Posterior vena cava (tissue), 2 donors: ENCODE data around the gene ARHGAP25. TPM values are rescaled to one million over a fixed set of nuclear protein-coding genes. Genes with fewer than 3 reads are reported as not detected.
"Not testable (repeated sequence)": the region's sequence is repeated elsewhere in the genome, so short reads cannot be mapped to it uniquely, and the experiment has no call there.

Source experiments
- DNase-seq: peaks from one replicate; pipeline ENCODE4 v3.0.0-alpha.2; 2020; ENCODE audit warnings: low spot score
- intact Hi-C, 2 donors: fragments of 100-400 bp; cut with DNase I; formaldehyde crosslinking; loops; one replicate each; pipeline versions ENCODE4 v1.14.1 to v1.14.2; 2022 to 2023
- total RNA-seq, 2 donors: library from RNA; stranded (reverse); fragmentation: NEBNext Ultra II Directional; extraction: Animal tissue kit (Norgen Biotek cat#: 25700); gene quantifications; one replicate each; pipeline ENCODE4 v1.2.1, GENCODE V29; 2021
- donor health status: DM: yes; HTN: yes; CAD: no.
- donor health status: DM: yes; HTN: yes; CAD: no.

The ARHGAP25 gene
- total RNA-seq, 2 donors from 2014 or later, result 8.1 to 10.7 TPM

GRCh38 chr2:68774569-68775271 lies 40.1 kb downstream of the ARHGAP25 start:
- DNase-seq, result peak; percentile 91
- intact Hi-C loops, result no loop called here

GRCh38 chr2:68775272-68775842 lies 40.7 kb downstream of the ARHGAP25 start:
- no peak for DNase-seq
- intact Hi-C loops, result no loop called here

GRCh38 chr2:68776124-68776523 lies 41.5 kb downstream of the ARHGAP25 start:
- intact Hi-C loops, result no loop called here
- DNase-seq, result no peak

- intact Hi-C loops, result no loop called here
- no peak for DNase-seq
These were observed 45.0 kb downstream of the ARHGAP25 start for GRCh38 chr2:68779595-68779994.

- intact Hi-C loops, result no loop called here
- no peak for DNase-seq
These were observed 49.6 kb downstream of the ARHGAP25 start for GRCh38 chr2:68784188-68784587.

- no peak for DNase-seq
- intact Hi-C loops, result no loop called here
These were observed 50.3 kb downstream of the ARHGAP25 start for GRCh38 chr2:68784915-68785314.

GRCh38 chr2:68787356-68787755 lies 52.7 kb downstream of the ARHGAP25 start:
- intact Hi-C loops, result no loop called here
- no peak for DNase-seq

GRCh38 chr2:68789603-68790002 lies 55.0 kb downstream of the ARHGAP25 start:
- intact Hi-C loops, result loop anchor here in 1 of 2 donors (10.0 kb wide), 1 partner anchor 1505 kb away; the partner anchor contains the start of gene SNRPG
- no peak for DNase-seq

- intact Hi-C loops, result loop anchor here in 1 of 2 donors (10.0 kb wide), 1 partner anchor 1504 kb away; the partner anchor contains the start of gene SNRPG
- no peak for DNase-seq
These were observed 56.0 kb downstream of the ARHGAP25 start for GRCh38 chr2:68790600-68790999.

- no peak for DNase-seq
- intact Hi-C loops, result loop anchor here in 1 of 2 donors (10.0 kb wide), 1 partner anchor 1503 kb away; the partner anchor contains the start of gene SNRPG
These were observed 57.3 kb downstream of the ARHGAP25 start for GRCh38 chr2:68791914-68792313.

GRCh38 chr2:68792751-68793150 lies 58.1 kb downstream of the ARHGAP25 start:
- no peak for DNase-seq
- intact Hi-C loops, result loop anchor here in 1 of 2 donors (10.0 kb wide), 1 partner anchor 1502 kb away; the partner anchor contains the start of gene SNRPG

- intact Hi-C loops, result loop anchor here in 1 of 2 donors (10.0 kb wide), 1 partner anchor 1498 kb away; the partner anchor contains the start of gene SNRPG
- no peak for DNase-seq
These were observed 61.8 kb downstream of the ARHGAP25 start for GRCh38 chr2:68796295-68796905.

- DNase-seq, result no peak
- intact Hi-C loops, result loop anchor here in 1 of 2 donors (10.0 kb wide), 1 partner anchor 1496 kb away; the partner anchor contains the start of gene SNRPG
These were observed 64.0 kb downstream of the ARHGAP25 start for GRCh38 chr2:68798569-68798968.

- intact Hi-C loops, result loop anchor here in 1 of 2 donors (10.0 kb wide), 1 partner anchor 1495 kb away; the partner anchor contains the start of gene SNRPG
- DNase-seq, result no peak
These were observed 64.8 kb downstream of the ARHGAP25 start for GRCh38 chr2:68799140-68800026.

- no peak for DNase-seq
- intact Hi-C loops, result no loop called here
These were observed 65.4 kb downstream of the ARHGAP25 start for GRCh38 chr2:68800027-68800401.

GRCh38 chr2:68800517-68800916 lies 65.9 kb downstream of the ARHGAP25 start:
- intact Hi-C loops, result no loop called here
- no peak for DNase-seq

- DNase-seq, intact Hi-C loops: not testable (repeated sequence)
These were observed 67.5 kb downstream of the ARHGAP25 start for GRCh38 chr2:68802161-68802560.

GRCh38 chr2:68805025-68805424 lies 70.4 kb downstream of the ARHGAP25 start:
- intact Hi-C loops, result no loop called here
- no peak for DNase-seq

GRCh38 chr2:68806511-68807109 lies 72.0 kb downstream of the ARHGAP25 start:
- intact Hi-C loops, result no loop called here
- no peak for DNase-seq
